PC-3 (cell line): ENCODE measurements around the gene GRIPAP1. TPM values are rescaled to one million over a fixed set of nuclear protein-coding genes. Genes with fewer than 3 reads are reported as not detected.

ENCODE experiments used
- ATAC-seq: fragments of 200-7000 bp; cut with Tn5 transposase; 2 replicates; pipeline ENCODE4 v1.9.1; 2020; ENCODE audit warnings: mild to moderate bottlenecking, moderate library complexity
- BruUV-seq: library from RNA; stranded (reverse); fragments of 400-500 nt; replicated peaks from 2 replicates; lab custom pipeline; 2021; lab: Mats Ljungman, UMichigan
- CTCF ChIA-PET: fragments of 300-600 bp; sonication (Branson Sonifier 250); formaldehyde crosslinking; loops from one replicate; lab custom pipeline; 2022; ENCODE audit warnings: antibody characterized with exemption; lab: Charles Lee
- POLR2A ChIA-PET: fragments of 300-600 bp; sonication (Branson Sonifier 250); formaldehyde crosslinking; loops from one replicate; lab custom pipeline; 2022; ENCODE audit warnings: antibody characterized with exemption; ENCODE audit not compliant: unreplicated experiment; lab: Charles Lee
- DNase-seq: peaks from one replicate; pipeline ENCODE4 v3.0.0-alpha.2; 2015
- H2AFZ ChIP-seq: fragments of 300-600 bp; sonication (generic); 2 replicates; pipeline ENCODE4 v1.6.0; 2016; ENCODE audit warnings: antibody characterized with exemption, low read length
- H3F3A ChIP-seq: fragments of 300-600 bp; sonication (generic); one replicate; pipeline ENCODE4 v1.6.0; 2017; ENCODE audit warnings: antibody characterized with exemption, low read length, control low read depth, mild to moderate bottlenecking; ENCODE audit not compliant: unreplicated experiment
- H3K27ac ChIP-seq: fragments of 300-600 bp; sonication (generic); 2 replicates; pipeline ENCODE4 v1.5.1; 2016; ENCODE audit warnings: mild to moderate bottlenecking, low read length
- H3K27me3 ChIP-seq: fragments of 300-600 bp; sonication (generic); 2 replicates; pipeline ENCODE4 v1.6.1; 2016; ENCODE audit warnings: low read length, mixed read lengths
- H3K36me3 ChIP-seq: fragments of 300-600 bp; sonication (generic); 2 replicates; pipeline ENCODE4 v1.6.1; 2016; ENCODE audit warnings: low read depth, mixed run types, low read length, mixed read lengths
- H3K4me1 ChIP-seq: fragments of 300-600 bp; sonication (generic); 2 replicates; pipeline ENCODE4 v1.5.1; 2016; ENCODE audit warnings: low read length; ENCODE audit not compliant: insufficient read depth
- H3K4me2 ChIP-seq: fragments of 300-600 bp; sonication (generic); 2 replicates; pipeline ENCODE4 v1.6.0; 2016; ENCODE audit warnings: low read length
- H3K4me3 ChIP-seq: fragments of 300-600 bp; sonication (generic); 2 replicates; pipeline ENCODE4 v1.5.1; 2016; ENCODE audit warnings: mild to moderate bottlenecking, low read length, mixed read lengths
- H3K79me2 ChIP-seq: fragments of 300-600 bp; sonication (generic); 2 replicates; pipeline ENCODE4 v1.6.1; 2017; ENCODE audit warnings: low read length, mixed read lengths
- H3K9ac ChIP-seq: fragments of 300-600 bp; sonication (generic); 2 replicates; pipeline ENCODE4 v1.6.0; 2016; ENCODE audit warnings: mild to moderate bottlenecking, low read length
- H3K9me2 ChIP-seq: fragments of 300-600 bp; sonication (generic); replicated peaks from 2 replicates; pipeline ENCODE4 v1.6.1; 2016; ENCODE audit warnings: mixed run types, low read length, mixed read lengths
- H3K9me3 ChIP-seq: fragments of 300-600 bp; sonication (generic); 2 replicates; pipeline ENCODE4 v1.6.1; 2016; ENCODE audit warnings: low read length, mixed read lengths
- H4K20me1 ChIP-seq: fragments of 300-600 bp; sonication (generic); 2 replicates; pipeline ENCODE4 v1.6.1; 2016; ENCODE audit warnings: low read length, mixed read lengths
- CTCF ChIP-seq: fragments of 300-600 bp; sonication (generic); conservative IDR thresholded peaks from 2 replicates; pipeline ENCODE4 v1.5.1; 2017; ENCODE audit warnings: antibody characterized with exemption, low read depth, mild to moderate bottlenecking, low read length
- EZH2 ChIP-seq: fragments of 300-600 bp; sonication (generic); IDR thresholded peaks from one replicate; pipeline ENCODE4 v1.6.1; 2017; ENCODE audit warnings: antibody characterized with exemption, mild to moderate bottlenecking, low read length; ENCODE audit not compliant: unreplicated experiment
- EZH2phosphoT487 ChIP-seq: fragments of 300-600 bp; sonication (generic); IDR thresholded peaks from 2 replicates; pipeline ENCODE4 v1.6.1; 2018; ENCODE audit warnings: mild to moderate bottlenecking, antibody characterized with exemption, low read length, borderline replicate concordance
- intact Hi-C: fragments of 100-400 bp; cut with micrococcal nuclease; formaldehyde crosslinking; loops from 2 replicates; pipeline ENCODE4 v1.9.0; 2023
- total RNA-seq: library from RNA; depleted of rRNA; stranded (reverse); fragments of >200 nt; gene quantifications from 2 replicates; pipeline ENCODE4 v1.2.3, GENCODE V29; 2014

The GRIPAP1 gene
- total RNA-seq, 1 experiment from 2014 or later: 31.1 TPM

- no peak overlapping the region for H3K27ac ChIP-seq
- POLR2A ChIA-PET: no interaction called here
- no peaks in the 10 kb centered on the region for H3K9me3 ChIP-seq
- H3K4me3 ChIP-seq: no peak overlapping the region
- H2AFZ ChIP-seq: no peak overlapping the region
- no peaks in the 10 kb centered on the region for H3K27me3 ChIP-seq
- no TSS peak for BruUV-seq
- DNase-seq (no peak), ATAC-seq (no peak)
- no peaks in the 10 kb centered on the region for H4K20me1 ChIP-seq
- H3K9ac ChIP-seq: no peak overlapping the region
- H3F3A ChIP-seq: no peaks in the 10 kb centered on the region
- no peak overlapping the region for H3K4me2 ChIP-seq
- no peaks in the 10 kb centered on the region for H3K9me2 ChIP-seq
- CTCF ChIA-PET: no interaction called here
- no peaks in the 10 kb centered on the region; the same call in 1 of the 2 replicates for H3K79me2 ChIP-seq
- no peaks in the 10 kb centered on the region for H3K4me1 ChIP-seq
- no peak for TF ChIP-seq CTCF
- TF ChIP-seq EZH2: no peak
- no peak for TF ChIP-seq EZH2phosphoT487
- peaks cover 25% of the 10 kb centered on the region for H3K36me3 ChIP-seq
- intact Hi-C loops: no loop called here
Observed at GRCh38 chrX:48937054-48937907, 64.8 kb downstream of the GRIPAP1 start.

DNA sequence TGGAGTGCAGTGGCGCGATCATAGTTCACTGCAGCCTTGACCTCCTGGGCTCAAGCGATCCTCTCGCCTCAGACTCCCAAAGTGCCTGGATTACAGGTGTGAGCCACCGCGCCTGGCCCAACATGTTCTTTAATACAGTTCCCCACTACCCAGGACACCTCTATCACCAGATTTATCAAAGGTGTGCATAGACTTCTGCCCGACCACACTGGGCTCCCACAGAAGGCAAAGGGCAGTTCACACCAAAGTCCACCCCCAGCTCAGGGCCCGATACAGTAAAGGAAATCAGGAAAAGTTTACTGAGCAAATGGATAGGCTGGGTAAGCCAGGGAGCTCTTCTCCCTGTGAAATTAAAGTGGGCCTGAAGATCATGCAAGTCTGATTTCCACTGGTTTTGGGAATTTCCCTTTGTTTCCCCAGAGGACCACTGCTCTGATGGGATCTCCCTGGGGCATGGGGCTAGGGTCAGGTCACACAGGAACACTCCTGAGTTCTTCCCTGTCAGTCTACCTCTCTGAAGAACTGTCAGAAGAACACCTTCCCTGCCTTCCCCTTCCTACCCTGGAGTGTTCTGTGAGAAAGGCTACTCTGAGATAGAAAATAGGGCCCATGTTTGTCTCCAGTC, 65.5 kb downstream of the GRIPAP1 start:
- no peaks in the 10 kb centered on the region for H3K9me2 ChIP-seq
- intact Hi-C loops: no loop called here
- POLR2A ChIA-PET: no interaction called here
- H4K20me1 ChIP-seq: no peaks in the 10 kb centered on the region
- BruUV-seq: no TSS peak
- H3K9ac ChIP-seq: no peak overlapping the region
- no peak overlapping the region for H3K4me2 ChIP-seq
- ATAC-seq (no peak), DNase-seq (no peak)
- H3K4me1 ChIP-seq: no peaks in the 10 kb centered on the region
- H3K27ac ChIP-seq: no peak overlapping the region
- H3K9me3 ChIP-seq: no peaks in the 10 kb centered on the region
- H3K4me3 ChIP-seq: no peak overlapping the region
- peaks cover 25% of the 10 kb centered on the region for H3K36me3 ChIP-seq
- CTCF ChIA-PET: no interaction called here
- no peaks in the 10 kb centered on the region for H3F3A ChIP-seq
- no peaks in the 10 kb centered on the region; the same call in 1 of the 2 replicates for H3K79me2 ChIP-seq
- H3K27me3 ChIP-seq: no peaks in the 10 kb centered on the region
- no peak overlapping the region for H2AFZ ChIP-seq
- no peak for TF ChIP-seq CTCF
- TF ChIP-seq EZH2: no peak
- no peak for TF ChIP-seq EZH2phosphoT487

DNA sequence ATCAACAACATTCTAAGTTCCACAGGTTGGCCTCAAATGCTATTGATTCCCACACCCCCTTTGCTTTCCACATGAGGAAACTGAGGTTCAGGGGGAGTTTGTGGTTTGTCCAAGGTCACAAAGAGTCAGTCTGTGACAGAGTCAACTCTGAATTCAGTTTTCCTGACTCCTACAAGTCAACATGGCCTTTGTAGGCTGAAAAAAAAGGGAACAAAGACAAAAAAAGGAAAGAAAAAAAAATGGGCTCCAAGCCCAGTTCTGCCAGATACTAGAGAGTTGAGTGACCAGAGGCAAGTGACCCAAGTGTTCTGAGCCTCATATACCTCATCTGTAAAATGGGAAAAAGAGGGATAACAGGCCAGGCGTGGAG, 66.8 kb downstream of the GRIPAP1 start:
- TF ChIP-seq CTCF: no peak
- TF ChIP-seq EZH2phosphoT487: no peak
- TF ChIP-seq EZH2: no peak
- Histone ChIP-seq H3K79me2 (no peaks in the 10 kb centered on the region; the same call in 1 of the 2 replicates), H3K9ac (no peak overlapping the region), H3K27ac (no peak overlapping the region), H3K27me3 (no peaks in the 10 kb centered on the region), H2AFZ (no peak overlapping the region), H3K4me1 (no peaks in the 10 kb centered on the region), H3K9me2 (no peaks in the 10 kb centered on the region), H3K4me2 (no peak overlapping the region), H3F3A (no peaks in the 10 kb centered on the region), H3K9me3 (no peaks in the 10 kb centered on the region), H3K4me3 (no peak overlapping the region), H4K20me1 (no peaks in the 10 kb centered on the region), H3K36me3 (peaks cover 25% of the 10 kb centered on the region)
- ChIA-PET CTCF (no interaction called here), POLR2A (no interaction called here)
- DNase-seq: no peak
- intact Hi-C loops: no loop called here
- BruUV-seq: no TSS peak
- ATAC-seq: no peak
